GM19193 (cell line): ENCODE results near the gene UBE4B.
A peak's percentile ranks its signal among the peaks of the same experiment; 100 is the strongest.

Source experiments
- POLR2A ChIP-seq: IDR thresholded peaks from 4 replicates; pipeline ENCODE4 v1.6.1; 2011; ENCODE audit not compliant: insufficient read depth, insufficient read length; ENCODE audit errors: extremely low read depth

The UBE4B gene

GRCh38 chr1:10032590-10033358 lies at the start of gene UBE4B:
Gene UBE4B (plus strand): TSS chr1:10032958. CDS start chr1:10033671, 713 bp downstream.
- TF ChIP-seq POLR2A = peak; percentile 67

GRCh38 chr1:9984253-9984652 lies 48.5 kb upstream of the UBE4B start:
- TF ChIP-seq POLR2A = no peak

GRCh38 chr1:9985001-9985400 lies 47.8 kb upstream of the UBE4B start:
- TF ChIP-seq POLR2A = no peak

GRCh38 chr1:9989773-9990172 lies 43.0 kb upstream of the UBE4B start:
- no peak for TF ChIP-seq POLR2A

- TF ChIP-seq POLR2A = no peak
Observed at GRCh38 chr1:9990944-9991343, 41.8 kb upstream of the UBE4B start.

- no peak for TF ChIP-seq POLR2A
Observed at GRCh38 chr1:9992910-9993309, 39.8 kb upstream of the UBE4B start.

- no peak for TF ChIP-seq POLR2A
Observed at GRCh38 chr1:9993561-9994075, 39.1 kb upstream of the UBE4B start.

GRCh38 chr1:9996624-9997582 lies 35.9 kb upstream of the UBE4B start, which contains the start of gene RBP7:
Gene RBP7 (plus strand): TSS chr1:9997228. CDS start chr1:9997259, 31 bp downstream.
- TF ChIP-seq POLR2A = no peak

GRCh38 chr1:10001016-10001665 lies 31.6 kb upstream of the UBE4B start:
- no peak for TF ChIP-seq POLR2A

- TF ChIP-seq POLR2A = no peak
Observed at GRCh38 chr1:10007169-10007568, 25.6 kb upstream of the UBE4B start.

GRCh38 chr1:10014016-10014415 lies 18.7 kb upstream of the UBE4B start:
- no peak for TF ChIP-seq POLR2A

- TF ChIP-seq POLR2A = no peak
Observed at GRCh38 chr1:10019561-10019960, 13.2 kb upstream of the UBE4B start.

GRCh38 chr1:10020086-10020485 lies 12.7 kb upstream of the UBE4B start:
- TF ChIP-seq POLR2A = no peak

GRCh38 chr1:10022656-10023055 lies 10.1 kb upstream of the UBE4B start:
- TF ChIP-seq POLR2A = no peak

GRCh38 chr1:10025354-10025753 lies 7.4 kb upstream of the UBE4B start:
- no peak for TF ChIP-seq POLR2A
